Left lung (tissue), 10 donors: ENCODE data around the gene CTSL. TPM values are rescaled to one million over a fixed set of nuclear protein-coding genes. Genes with fewer than 3 reads are reported as not detected.
A peak's percentile ranks its signal among the peaks of the same experiment; 100 is the strongest.
"Not testable (repeated sequence)": the region's sequence is repeated elsewhere in the genome, so short reads cannot be mapped to it uniquely, and the experiment has no call there.

Source experiments
- ATAC-seq: fragments of 200-7000 bp; cut with Tn5 transposase; one replicate; pipeline ENCODE4 v1.9.1; 2020; ENCODE audit warnings: moderate library complexity
- DNase-seq, 4 donors: peaks; one replicate each; pipeline ENCODE4 v3.0.0-alpha.2; 2013 to 2020
- H3K27ac ChIP-seq, 2 donors: fragments of 200-600 bp; sonication (generic) in 1 of 2; one replicate each; pipeline versions ENCODE4 v1.5.0 to v1.8.0; 2020 to 2021
- H3K27me3 ChIP-seq, 2 donors: fragments of 200-600 bp; sonication (generic) in 1 of 2; one replicate each; pipeline versions ENCODE4 v1.5.0 to v1.8.0; 2020 to 2021
- H3K36me3 ChIP-seq, 2 donors: fragments of 200-600 bp; sonication (generic) in 1 of 2; one replicate each; pipeline versions ENCODE4 v1.5.0 to v1.8.0; 2020 to 2021
- H3K4me1 ChIP-seq, 2 donors: fragments of 200-600 bp; one replicate each; pipeline ENCODE4 v1.8.0; 2021
- H3K4me3 ChIP-seq, 2 donors: fragments of 200-600 bp; sonication (generic) in 1 of 2; one replicate each; pipeline versions ENCODE4 v1.5.0 to v1.8.0; 2020 to 2021; ENCODE audit warnings: mild to moderate bottlenecking in 1 of 2
- H3K9me3 ChIP-seq, 2 donors: fragments of 200-600 bp; sonication (generic) in 1 of 2; one replicate each; pipeline versions ENCODE4 v1.5.0 to v1.8.0; 2020 to 2021
- intact Hi-C, 2 donors: fragments of 100-400 bp; cut with DNase I; formaldehyde crosslinking; loops; one replicate each; pipeline versions ENCODE4 v1.11.2 to v1.14.2; 2022
- polyA plus RNA-seq, 6 donors: library from polyadenylated mRNA; unstranded; fragments of 120-200 nt; gene quantifications; one replicate each; pipeline ENCODE4 v1.2.1, GENCODE V29; 2013; ENCODE audit not compliant: insufficient read length in 6 of 6
- total RNA-seq, 2 donors: library from RNA; stranded (reverse); fragmentation: NEBNext Ultra II Directional; extraction: Animal tissue kit (Norgen Biotek cat#: 25700); gene quantifications; one replicate each; pipeline ENCODE4 v1.2.1, GENCODE V29; 2021
- TF ChIP-seq, protein P1 (sequence below), 2 donors: fragments of 200-600 bp; sonication (generic) in 1 of 2; IDR thresholded peaks; one replicate each; pipeline versions ENCODE4 v1.5.0 to v1.8.0; 2021; ENCODE audit warnings: antibody characterized with exemption in 2 of 2
- donor health status: DM: no; HTN: yes; CAD: no.
- donor health status: DM: no; HTN: no; CAD: no.

The CTSL gene
- total and polyA plus RNA-seq, 8 donors = 69.6 to 565 (median 75.1) TPM

DNA sequence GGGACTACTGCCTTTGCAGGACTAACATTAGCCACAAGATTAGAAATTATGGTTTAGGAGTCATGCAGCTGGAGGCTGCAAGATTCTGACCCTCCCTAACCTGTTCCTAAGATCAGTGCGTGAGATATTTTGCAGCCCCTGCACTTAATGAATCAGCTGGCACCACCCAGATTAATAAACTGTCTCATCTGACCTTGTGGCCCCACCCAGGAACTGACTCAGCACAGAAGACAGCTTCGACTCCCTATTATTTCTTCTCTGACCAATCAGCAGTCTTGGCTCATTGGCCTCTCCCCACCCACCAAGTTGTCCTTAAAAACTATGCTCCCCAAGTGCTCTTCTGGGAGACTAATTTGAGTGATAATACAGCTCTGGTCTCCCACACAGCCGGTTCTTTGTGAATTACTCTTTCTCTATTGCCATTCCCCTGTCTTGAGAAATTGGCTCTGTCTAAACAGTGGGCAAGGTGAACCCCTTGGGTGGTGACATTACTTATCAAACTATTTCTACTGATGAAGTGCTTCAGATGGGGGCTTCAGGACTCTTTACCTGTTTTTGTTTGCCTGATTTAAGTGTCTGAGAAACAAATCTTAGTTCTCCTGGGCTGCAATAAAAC lies 17.0 kb downstream of the CTSL start:
- Histone ChIP-seq H3K27ac (no peak overlapping the region), H3K27me3 (peaks cover 0 to 18% of the 10 kb centered on the region in 2 donors), H3K4me1 (no peaks in the 10 kb centered on the region), H3K36me3 (no peaks in the 10 kb centered on the region), H3K4me3 (no peak overlapping the region), H3K9me3 (peaks cover 0 to 14% of the 10 kb centered on the region in 2 donors)
- TF ChIP-seq, protein P1, sequence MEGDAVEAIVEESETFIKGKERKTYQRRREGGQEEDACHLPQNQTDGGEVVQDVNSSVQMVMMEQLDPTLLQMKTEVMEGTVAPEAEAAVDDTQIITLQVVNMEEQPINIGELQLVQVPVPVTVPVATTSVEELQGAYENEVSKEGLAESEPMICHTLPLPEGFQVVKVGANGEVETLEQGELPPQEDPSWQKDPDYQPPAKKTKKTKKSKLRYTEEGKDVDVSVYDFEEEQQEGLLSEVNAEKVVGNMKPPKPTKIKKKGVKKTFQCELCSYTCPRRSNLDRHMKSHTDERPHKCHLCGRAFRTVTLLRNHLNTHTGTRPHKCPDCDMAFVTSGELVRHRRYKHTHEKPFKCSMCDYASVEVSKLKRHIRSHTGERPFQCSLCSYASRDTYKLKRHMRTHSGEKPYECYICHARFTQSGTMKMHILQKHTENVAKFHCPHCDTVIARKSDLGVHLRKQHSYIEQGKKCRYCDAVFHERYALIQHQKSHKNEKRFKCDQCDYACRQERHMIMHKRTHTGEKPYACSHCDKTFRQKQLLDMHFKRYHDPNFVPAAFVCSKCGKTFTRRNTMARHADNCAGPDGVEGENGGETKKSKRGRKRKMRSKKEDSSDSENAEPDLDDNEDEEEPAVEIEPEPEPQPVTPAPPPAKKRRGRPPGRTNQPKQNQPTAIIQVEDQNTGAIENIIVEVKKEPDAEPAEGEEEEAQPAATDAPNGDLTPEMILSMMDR (IDR thresholded peaks at IDR 0.05) = no peak
- DNase-seq = no peak
- intact Hi-C loops = no loop called here
- ATAC-seq = no peak

DNA sequence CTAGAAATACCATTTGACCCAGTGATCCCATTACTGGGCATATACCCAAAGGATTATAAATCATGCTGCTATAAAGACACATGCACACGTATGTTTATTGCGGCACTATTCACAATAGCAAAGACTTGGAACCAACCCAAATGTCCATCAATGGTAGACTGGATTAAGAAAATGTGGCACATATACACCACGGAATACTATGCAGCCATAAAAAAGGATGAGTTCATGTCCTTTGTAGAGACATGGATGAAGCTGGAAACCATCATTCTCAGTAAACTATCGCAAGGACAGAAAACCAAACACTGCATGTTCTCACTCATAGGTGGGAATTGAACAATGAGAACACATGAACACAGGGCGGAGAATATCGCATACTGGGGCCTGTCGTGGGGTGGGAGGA lies 18.3 kb downstream of the CTSL start:
- Histone ChIP-seq H3K9me3 (peaks cover 0 to 14% of the 10 kb centered on the region in 2 donors), H3K27me3 (peaks cover 0 to 18% of the 10 kb centered on the region in 2 donors)
- intact Hi-C loops, H3K4me1 ChIP-seq, DNase-seq, H3K4me3 ChIP-seq, H3K27ac ChIP-seq, ATAC-seq, H3K36me3 ChIP-seq: not testable (repeated sequence)

GRCh38 chr9:87746186-87746585 lies 20.3 kb downstream of the CTSL start:
- H3K36me3 ChIP-seq = no peaks in the 10 kb centered on the region
- no peaks in the 10 kb centered on the region for H3K4me1 ChIP-seq
- peaks cover 0 to 2% of the 10 kb centered on the region in 2 donors for H3K27me3 ChIP-seq
- intact Hi-C loops = no loop called here
- TF ChIP-seq, protein P1 (IDR thresholded peaks at IDR 0.05) = no peak
- H3K9me3 ChIP-seq = peaks cover 0 to 14% of the 10 kb centered on the region in 2 donors
- DNase-seq (no peak), ATAC-seq (no peak)
- H3K4me3 ChIP-seq = no peak overlapping the region
- no peak overlapping the region for H3K27ac ChIP-seq

DNA sequence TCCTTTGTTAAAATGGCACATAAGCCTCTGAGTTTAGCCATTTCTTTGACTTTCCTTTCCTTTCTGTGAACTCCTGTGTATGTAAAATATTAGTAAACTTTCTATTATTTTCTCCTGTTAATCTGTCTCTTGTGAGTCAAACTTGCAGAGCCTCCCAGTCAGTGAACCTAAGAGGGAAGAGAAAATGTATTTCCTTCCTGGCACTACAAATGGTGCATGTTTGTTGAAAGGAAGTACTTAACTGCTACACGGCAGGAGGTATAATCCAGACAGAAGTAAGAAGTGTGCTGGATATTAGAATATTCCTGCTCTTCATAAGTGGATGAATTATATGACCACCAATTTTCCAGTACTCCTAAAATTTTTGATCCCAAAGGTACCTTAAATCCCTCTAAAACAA lies 23.0 kb downstream of the CTSL start:
- ATAC-seq = no peak
- peaks cover 0 to 7% of the 10 kb centered on the region in 2 donors for H3K9me3 ChIP-seq
- intact Hi-C loops = no loop called here
- H3K4me1 ChIP-seq = no peaks in the 10 kb centered on the region
- no peak overlapping the region for H3K4me3 ChIP-seq
- no peaks in the 10 kb centered on the region for H3K36me3 ChIP-seq
- H3K27ac ChIP-seq = peak overlapping the region in 1 of 2 donors; percentile 1
- no peaks in the 10 kb centered on the region for H3K27me3 ChIP-seq
- TF ChIP-seq, protein P1 (IDR thresholded peaks at IDR 0.05) = no peak
- no peak for DNase-seq

- Histone ChIP-seq H3K9me3 (peaks cover 0 to 9% of the 10 kb centered on the region in 2 donors), H3K36me3 (no peaks in the 10 kb centered on the region), H3K4me1 (no peaks in the 10 kb centered on the region), H3K27me3 (no peaks in the 10 kb centered on the region), H3K27ac (peak overlapping the region in 1 of 2 donors; percentile 1), H3K4me3 (no peak overlapping the region)
- DNase-seq (no peak), ATAC-seq (no peak)
- TF ChIP-seq, protein P1 (IDR thresholded peaks at IDR 0.05) = no peak
- intact Hi-C loops = no loop called here
These were observed 23.6 kb downstream of the CTSL start for GRCh38 chr9:87749335-87750035.
